HEK293 (cell line): Measurements from ENCODE around the gene CASKIN1.

Experiments used
- HIC1 ChIP-seq: fragments of 450-650 bp; formaldehyde crosslinking; IDR thresholded peaks from 2 replicates; pipeline ENCODE4 v1.5.1; 2016; ENCODE audit warnings: missing biosample characterization, missing genetic modification characterization
- KLF7 ChIP-seq: fragments of 450-650 bp; formaldehyde crosslinking; IDR thresholded peaks from 2 replicates; pipeline ENCODE4 v1.5.1; 2016; ENCODE audit warnings: missing biosample characterization, missing genetic modification characterization, borderline replicate concordance
- OSR2 ChIP-seq: fragments of 450-650 bp; formaldehyde crosslinking; IDR thresholded peaks from 2 replicates; pipeline ENCODE4 v1.5.1; 2016; ENCODE audit warnings: missing biosample characterization, missing genetic modification characterization
- OVOL3 ChIP-seq: fragments of 450-650 bp; formaldehyde crosslinking; IDR thresholded peaks from 2 replicates; pipeline ENCODE4 v1.5.1; 2016; ENCODE audit warnings: missing biosample characterization, missing genetic modification characterization
- SETDB1 ChIP-seq: IDR thresholded peaks from one replicate; pipeline ENCODE4 v1.6.1; 2017; ENCODE audit warnings: mild to moderate bottlenecking, low read length, moderate library complexity, mixed read lengths; ENCODE audit not compliant: insufficient read length
- SP3 ChIP-seq: fragments of 450-650 bp; formaldehyde crosslinking; IDR thresholded peaks from 2 replicates; pipeline ENCODE4 v1.5.1; 2016; ENCODE audit warnings: missing biosample characterization, missing genetic modification characterization
- ZNF121 ChIP-seq: fragments of 450-650 bp; formaldehyde crosslinking; IDR thresholded peaks from 2 replicates; pipeline ENCODE4 v1.5.1; 2016; ENCODE audit warnings: missing biosample characterization, missing genetic modification characterization
- ZNF133 ChIP-seq: fragments of 450-650 bp; formaldehyde crosslinking; IDR thresholded peaks from 2 replicates; pipeline ENCODE4 v1.5.1; 2016; ENCODE audit warnings: missing biosample characterization, missing genetic modification characterization
- ZNF146 ChIP-seq: fragments of 450-650 bp; formaldehyde crosslinking; IDR thresholded peaks from 2 replicates; pipeline ENCODE4 v1.5.1; 2016; ENCODE audit warnings: missing biosample characterization, missing genetic modification characterization
- ZNF157 ChIP-seq: fragments of 450-650 bp; formaldehyde crosslinking; IDR thresholded peaks from 2 replicates; pipeline ENCODE4 v1.5.1; 2016; ENCODE audit warnings: missing biosample characterization, missing genetic modification characterization
- ZNF175 ChIP-seq: fragments of 450-650 bp; formaldehyde crosslinking; IDR thresholded peaks from 2 replicates; pipeline ENCODE4 v1.5.1; 2016; ENCODE audit warnings: missing biosample characterization, missing genetic modification characterization
- ZNF211 ChIP-seq: fragments of 450-650 bp; formaldehyde crosslinking; IDR thresholded peaks from 2 replicates; pipeline ENCODE4 v1.5.1; 2016; ENCODE audit warnings: low read depth, missing biosample characterization, missing genetic modification characterization
- ZNF274 ChIP-seq, 2 experiments: fragments of 200-500 bp in 1 of 2; fragments of 450-650 bp in 1 of 2; sonication (Bioruptor generic) in 1 of 2; formaldehyde crosslinking in 1 of 2; IDR thresholded peaks; 2 replicates each; pipeline versions ENCODE4 v1.5.1 to v1.6.1; 2014 to 2016; ENCODE audit warnings: borderline replicate concordance in 1 of 2, inconsistent platforms in 1 of 2, low read length in 1 of 2, missing biosample characterization in 1 of 2, missing genetic modification characterization in 1 of 2
- ZNF292 ChIP-seq: fragments of 450-650 bp; formaldehyde crosslinking; IDR thresholded peaks from 2 replicates; pipeline ENCODE4 v1.5.1; 2016; ENCODE audit warnings: low read depth, missing biosample characterization, missing genetic modification characterization, borderline replicate concordance
- ZNF37A ChIP-seq: fragments of 450-650 bp; IDR thresholded peaks from 2 replicates; pipeline ENCODE4 v1.5.1; 2018; ENCODE audit warnings: missing biosample characterization, missing genetic modification characterization
- ZNF391 ChIP-seq: fragments of 450-650 bp; formaldehyde crosslinking; IDR thresholded peaks from 2 replicates; pipeline ENCODE4 v1.5.1; 2016; ENCODE audit warnings: low read depth, missing biosample characterization, missing genetic modification characterization, borderline replicate concordance
- ZNF394 ChIP-seq: fragments of 450-650 bp; formaldehyde crosslinking; IDR thresholded peaks from 2 replicates; pipeline ENCODE4 v1.5.1; 2016; ENCODE audit warnings: missing biosample characterization, missing genetic modification characterization, mild to moderate bottlenecking, moderate library complexity, borderline replicate concordance
- ZNF433 ChIP-seq: fragments of 450-650 bp; formaldehyde crosslinking; IDR thresholded peaks from 2 replicates; pipeline ENCODE4 v1.5.1; 2016; ENCODE audit warnings: missing biosample characterization, missing genetic modification characterization, low read depth
- ZNF473 ChIP-seq: fragments of 450-650 bp; formaldehyde crosslinking; IDR thresholded peaks from 2 replicates; pipeline ENCODE4 v1.5.1; 2017; ENCODE audit warnings: missing biosample characterization, missing genetic modification characterization
- ZNF510 ChIP-seq: fragments of 450-650 bp; formaldehyde crosslinking; IDR thresholded peaks from 2 replicates; pipeline ENCODE4 v1.5.1; 2018; ENCODE audit warnings: mild to moderate bottlenecking, missing genetic modification characterization, missing biosample characterization; ENCODE audit not compliant: insufficient replicate concordance
- ZNF514 ChIP-seq: fragments of 450-650 bp; formaldehyde crosslinking; IDR thresholded peaks from 2 replicates; pipeline ENCODE4 v1.5.1; 2016; ENCODE audit warnings: missing biosample characterization, missing genetic modification characterization
- ZNF548 ChIP-seq: fragments of 450-650 bp; formaldehyde crosslinking; IDR thresholded peaks from 2 replicates; pipeline ENCODE4 v1.5.1; 2016; ENCODE audit warnings: missing biosample characterization, missing genetic modification characterization
- ZNF555 ChIP-seq: fragments of 450-650 bp; formaldehyde crosslinking; conservative IDR thresholded peaks from 2 replicates; pipeline ENCODE4 v1.5.1; 2017; ENCODE audit warnings: missing biosample characterization, mild to moderate bottlenecking, missing genetic modification characterization, inconsistent platforms
- ZNF621 ChIP-seq: fragments of 450-650 bp; formaldehyde crosslinking; IDR thresholded peaks from 2 replicates; pipeline ENCODE4 v1.5.1; 2017; ENCODE audit warnings: missing biosample characterization, missing genetic modification characterization
- ZNF701 ChIP-seq: fragments of 450-650 bp; formaldehyde crosslinking; IDR thresholded peaks from 2 replicates; pipeline ENCODE4 v1.5.1; 2016; ENCODE audit warnings: missing biosample characterization, missing genetic modification characterization
- ZNF707 ChIP-seq: fragments of 450-650 bp; formaldehyde crosslinking; IDR thresholded peaks from 2 replicates; pipeline ENCODE4 v1.5.1; 2016; ENCODE audit warnings: missing biosample characterization, missing genetic modification characterization
- ZSCAN30 ChIP-seq: fragments of 450-650 bp; IDR thresholded peaks from 2 replicates; pipeline ENCODE4 v1.5.1; 2018; ENCODE audit warnings: missing biosample characterization, mild to moderate bottlenecking, missing genetic modification characterization, moderate library complexity
- ZXDB ChIP-seq: fragments of 450-650 bp; formaldehyde crosslinking; IDR thresholded peaks from 2 replicates; pipeline ENCODE4 v1.5.1; 2016; ENCODE audit warnings: missing biosample characterization, missing genetic modification characterization
- TF ChIP-seq, protein P1 (sequence below): fragments of 450-650 bp; formaldehyde crosslinking; IDR thresholded peaks from 2 replicates; pipeline ENCODE4 v1.5.1; 2016; ENCODE audit warnings: missing biosample characterization, missing genetic modification characterization
- TF ChIP-seq, protein P2 (sequence below): fragments of 450-650 bp; formaldehyde crosslinking; IDR thresholded peaks from 2 replicates; pipeline ENCODE4 v1.5.1; 2016; ENCODE audit warnings: missing biosample characterization, missing genetic modification characterization, low read depth
- TF ChIP-seq, protein P3 (sequence below): fragments of 450-650 bp; formaldehyde crosslinking; IDR thresholded peaks from 2 replicates; pipeline ENCODE4 v1.5.1; 2016; ENCODE audit warnings: missing biosample characterization, missing genetic modification characterization

CASKIN1 gene

DNA sequence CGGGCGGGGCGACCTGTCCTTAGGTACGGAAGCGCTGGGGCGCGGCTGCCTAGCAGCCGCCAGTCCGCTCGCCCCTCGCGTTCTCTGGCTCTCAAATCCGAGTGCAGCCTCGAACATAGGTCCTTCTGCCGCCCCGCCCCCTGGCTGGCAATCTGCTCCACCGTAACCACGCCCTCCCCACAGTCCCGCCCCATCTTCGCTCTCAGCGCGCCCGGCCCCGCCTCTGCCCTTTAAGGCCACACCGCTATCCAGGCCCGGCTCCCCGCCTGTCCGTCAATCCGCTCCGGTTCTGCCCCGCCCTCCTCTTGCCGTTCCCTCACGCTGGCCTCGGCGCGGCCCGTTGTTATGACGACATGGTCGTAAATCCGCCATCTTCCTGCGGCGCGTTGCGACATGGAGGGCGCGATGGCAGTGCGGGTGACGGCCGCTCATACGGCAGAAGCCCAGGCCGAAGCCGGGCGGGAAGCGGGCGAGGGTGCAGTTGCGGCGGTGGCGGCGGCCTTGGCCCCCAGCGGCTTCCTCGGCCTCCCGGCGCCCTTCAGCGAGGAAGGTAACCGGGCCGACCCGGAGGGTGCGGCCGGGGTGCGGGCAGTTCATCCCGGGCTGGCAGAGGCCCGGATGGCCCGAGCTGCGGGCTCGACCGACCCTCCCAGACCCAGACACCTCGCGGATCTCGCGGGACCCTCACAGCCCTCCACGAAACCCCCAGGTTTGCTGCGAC lies 27.0 kb upstream of the CASKIN1 start, which contains the start of gene E4F1 (continued):
- no peak for TF ChIP-seq SETDB1
- no peak for TF ChIP-seq ZNF473 (tag by site-specific recombination)
- peak; percentile 94 for TF ChIP-seq SP3 (tag by site-specific recombination)
- TF ChIP-seq, protein P1, sequence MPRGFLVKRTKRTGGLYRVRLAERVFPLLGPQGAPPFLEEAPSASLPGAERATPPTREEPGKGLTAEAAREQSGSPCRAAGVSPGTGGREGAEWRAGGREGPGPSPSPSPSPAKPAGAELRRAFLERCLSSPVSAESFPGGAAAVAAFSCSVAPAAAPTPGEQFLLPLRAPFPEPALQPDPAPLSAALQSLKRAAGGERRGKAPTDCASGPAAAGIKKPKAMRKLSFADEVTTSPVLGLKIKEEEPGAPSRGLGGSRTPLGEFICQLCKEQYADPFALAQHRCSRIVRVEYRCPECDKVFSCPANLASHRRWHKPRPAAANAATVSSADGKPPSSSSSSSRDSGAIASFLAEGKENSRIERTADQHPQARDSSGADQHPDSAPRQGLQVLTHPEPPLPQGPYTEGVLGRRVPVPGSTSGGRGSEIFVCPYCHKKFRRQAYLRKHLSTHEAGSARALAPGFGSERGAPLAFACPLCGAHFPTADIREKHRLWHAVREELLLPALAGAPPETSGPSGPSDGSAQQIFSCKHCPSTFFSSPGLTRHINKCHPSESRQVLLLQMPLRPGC (tag by site-specific recombination) = peak; percentile 78
- TF ChIP-seq ZNF514 (tag by site-specific recombination) = no peak
- TF ChIP-seq ZNF211 = no peak
- TF ChIP-seq ZNF548 (tag by site-specific recombination) = no peak
- TF ChIP-seq ZSCAN30 (tag by site-specific recombination) = peak; percentile 82
- TF ChIP-seq ZNF133 (tag by site-specific recombination) = no peak
- peak; percentile 84 for TF ChIP-seq HIC1
- no peak for TF ChIP-seq ZNF701 (tag by site-specific recombination)
- TF ChIP-seq ZNF707 (tag by site-specific recombination) = no peak
- no peak for TF ChIP-seq ZNF621
- TF ChIP-seq, protein P2, sequence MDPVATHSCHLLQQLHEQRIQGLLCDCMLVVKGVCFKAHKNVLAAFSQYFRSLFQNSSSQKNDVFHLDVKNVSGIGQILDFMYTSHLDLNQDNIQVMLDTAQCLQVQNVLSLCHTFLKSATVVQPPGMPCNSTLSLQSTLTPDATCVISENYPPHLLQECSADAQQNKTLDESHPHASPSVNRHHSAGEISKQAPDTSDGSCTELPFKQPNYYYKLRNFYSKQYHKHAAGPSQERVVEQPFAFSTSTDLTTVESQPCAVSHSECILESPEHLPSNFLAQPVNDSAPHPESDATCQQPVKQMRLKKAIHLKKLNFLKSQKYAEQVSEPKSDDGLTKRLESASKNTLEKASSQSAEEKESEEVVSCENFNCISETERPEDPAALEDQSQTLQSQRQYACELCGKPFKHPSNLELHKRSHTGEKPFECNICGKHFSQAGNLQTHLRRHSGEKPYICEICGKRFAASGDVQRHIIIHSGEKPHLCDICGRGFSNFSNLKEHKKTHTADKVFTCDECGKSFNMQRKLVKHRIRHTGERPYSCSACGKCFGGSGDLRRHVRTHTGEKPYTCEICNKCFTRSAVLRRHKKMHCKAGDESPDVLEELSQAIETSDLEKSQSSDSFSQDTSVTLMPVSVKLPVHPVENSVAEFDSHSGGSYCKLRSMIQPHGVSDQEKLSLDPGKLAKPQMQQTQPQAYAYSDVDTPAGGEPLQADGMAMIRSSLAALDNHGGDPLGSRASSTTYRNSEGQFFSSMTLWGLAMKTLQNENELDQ (tag by site-specific recombination) = no peak
- TF ChIP-seq ZNF391 = peak; percentile 81
- peak; percentile 36; the same call in 1 of the 2 replicates for TF ChIP-seq ZNF394 (tag by site-specific recombination)
- no peak for TF ChIP-seq ZNF157 (tag by site-specific recombination)
- no peak for TF ChIP-seq ZNF433
- TF ChIP-seq ZNF146 (tag by site-specific recombination) = peak; percentile 35; the same call in 1 of the 2 replicates
- no peak for TF ChIP-seq ZNF121 (tag by site-specific recombination)
- no peak for TF ChIP-seq ZNF175 (tag by site-specific recombination)
- TF ChIP-seq ZNF555 = no peak
- no peak for TF ChIP-seq ZNF292 (tag by site-specific recombination)
- no peak; the same call in 1 of the 2 replicates for TF ChIP-seq ZXDB
- no peak for TF ChIP-seq ZNF274 (IDR thresholded peaks at IDR 0.05; ENCODE audit: low read length)
- TF ChIP-seq ZNF274 (tag by site-specific recombination; IDR thresholded peaks at IDR 0.05; ENCODE audit: borderline replicate concordance) = no peak
- no peak for TF ChIP-seq OSR2 (tag by site-specific recombination)
- TF ChIP-seq, protein P3, sequence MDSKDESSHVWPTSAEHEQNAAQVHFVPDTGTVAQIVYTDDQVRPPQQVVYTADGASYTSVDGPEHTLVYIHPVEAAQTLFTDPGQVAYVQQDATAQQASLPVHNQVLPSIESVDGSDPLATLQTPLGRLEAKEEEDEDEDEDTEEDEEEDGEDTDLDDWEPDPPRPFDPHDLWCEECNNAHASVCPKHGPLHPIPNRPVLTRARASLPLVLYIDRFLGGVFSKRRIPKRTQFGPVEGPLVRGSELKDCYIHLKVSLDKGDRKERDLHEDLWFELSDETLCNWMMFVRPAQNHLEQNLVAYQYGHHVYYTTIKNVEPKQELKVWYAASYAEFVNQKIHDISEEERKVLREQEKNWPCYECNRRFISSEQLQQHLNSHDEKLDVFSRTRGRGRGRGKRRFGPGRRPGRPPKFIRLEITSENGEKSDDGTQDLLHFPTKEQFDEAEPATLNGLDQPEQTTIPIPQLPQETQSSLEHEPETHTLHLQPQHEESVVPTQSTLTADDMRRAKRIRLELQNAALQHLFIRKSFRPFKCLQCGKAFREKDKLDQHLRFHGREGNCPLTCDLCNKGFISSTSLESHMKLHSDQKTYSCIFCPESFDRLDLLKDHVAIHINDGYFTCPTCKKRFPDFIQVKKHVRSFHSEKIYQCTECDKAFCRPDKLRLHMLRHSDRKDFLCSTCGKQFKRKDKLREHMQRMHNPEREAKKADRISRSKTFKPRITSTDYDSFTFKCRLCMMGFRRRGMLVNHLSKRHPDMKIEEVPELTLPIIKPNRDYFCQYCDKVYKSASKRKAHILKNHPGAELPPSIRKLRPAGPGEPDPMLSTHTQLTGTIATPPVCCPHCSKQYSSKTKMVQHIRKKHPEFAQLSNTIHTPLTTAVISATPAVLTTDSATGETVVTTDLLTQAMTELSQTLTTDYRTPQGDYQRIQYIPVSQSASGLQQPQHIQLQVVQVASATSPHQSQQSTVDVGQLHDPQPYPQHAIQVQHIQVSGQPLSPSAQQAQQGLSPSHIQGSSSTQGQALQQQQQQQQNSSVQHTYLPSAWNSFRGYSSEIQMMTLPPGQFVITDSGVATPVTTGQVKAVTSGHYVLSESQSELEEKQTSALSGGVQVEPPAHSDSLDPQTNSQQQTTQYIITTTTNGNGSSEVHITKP = peak; percentile 61
- TF ChIP-seq KLF7 (tag by site-specific recombination) = no peak
- no peak for TF ChIP-seq ZNF510
- TF ChIP-seq ZNF37A (tag by site-specific recombination) = no peak
- no peak for TF ChIP-seq OVOL3 (tag by site-specific recombination)
